Measurements from ENCODE around the gene CNNM3.
"Not testable (repeated sequence)": the region's sequence is repeated elsewhere in the genome, so short reads cannot be mapped to it uniquely, and the experiment has no call there.

The CNNM3 gene

DNA sequence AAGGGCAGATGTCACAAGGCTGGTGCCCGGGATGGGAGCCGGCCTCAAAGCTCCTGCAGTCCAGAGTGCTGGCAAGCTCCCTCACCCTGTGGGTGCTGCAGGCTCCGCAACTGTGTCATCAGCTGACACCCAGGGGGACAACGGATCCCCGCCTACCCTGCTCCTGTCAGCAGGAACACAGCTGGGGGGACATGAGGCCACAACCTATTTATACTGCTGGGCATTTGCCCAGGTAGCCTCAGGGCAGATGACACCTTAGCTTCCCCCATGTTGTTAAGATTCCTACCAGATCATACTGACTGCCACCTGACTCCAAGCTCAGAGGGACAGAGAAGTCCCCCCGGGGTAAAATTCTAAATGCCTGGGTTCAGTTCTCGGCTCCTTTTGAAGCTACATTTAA lies 26.5 kb downstream of the CNNM3 start:
- DNase-seq = no peak

GRCh38 chr2:96843538-96844268 lies 27.6 kb downstream of the CNNM3 start, which contains the start of gene ANKRD23:
Gene ANKRD23, minus strand, starts transcription at chr2:96844021. Its CDS starts 29 bp downstream, at chr2:96843992.
- DNase-seq = no peak

DNA sequence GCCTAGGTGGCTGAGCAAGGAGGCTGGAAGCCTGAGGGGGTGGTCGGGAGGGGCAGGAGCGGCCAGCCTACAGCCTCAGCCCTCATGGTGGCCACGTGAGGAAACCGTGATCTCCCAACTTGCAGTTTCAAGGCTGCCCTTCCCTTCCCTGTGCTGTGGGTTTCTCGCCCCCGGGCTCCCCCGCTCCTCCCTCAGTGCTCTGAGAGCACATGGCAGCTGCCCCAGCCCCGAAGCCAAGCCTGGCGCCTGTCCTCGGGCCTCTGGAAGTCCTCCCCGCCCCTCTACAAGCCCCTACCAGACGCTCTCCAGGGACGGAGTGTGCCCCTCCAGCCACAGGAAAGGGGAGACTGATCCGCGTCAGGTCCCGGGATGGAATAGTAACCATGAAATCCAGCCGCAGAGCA lies 28.3 kb downstream of the CNNM3 start:
- no peak for DNase-seq

- no peak for DNase-seq
Observed at GRCh38 chr2:96846825-96847224, 30.8 kb downstream of the CNNM3 start.

DNA sequence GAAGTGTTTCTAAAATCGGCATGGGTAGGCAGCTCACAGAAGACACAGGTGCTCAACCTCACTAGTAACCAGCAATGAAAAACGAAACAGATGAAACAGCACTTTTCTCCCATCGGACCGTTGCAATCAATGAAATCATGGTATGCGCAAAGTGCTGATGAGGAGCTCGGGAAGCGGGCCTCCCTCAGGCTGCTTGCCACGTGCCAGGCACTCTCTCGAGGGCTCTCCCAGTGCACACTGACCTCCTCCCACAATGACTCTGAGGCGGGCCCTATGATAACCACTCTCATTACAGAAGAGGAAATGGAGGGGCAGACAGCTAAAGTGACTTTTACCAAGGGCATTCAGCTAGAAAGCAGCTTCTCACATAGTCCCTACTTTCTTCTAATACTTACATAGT lies 31.5 kb downstream of the CNNM3 start:
- DNase-seq = no peak

GRCh38 chr2:96848264-96848663 lies 32.2 kb downstream of the CNNM3 start:
- no peak for DNase-seq

GRCh38 chr2:96852667-96853066 lies 36.6 kb downstream of the CNNM3 start:
- no peak for DNase-seq

- no peak for DNase-seq
Observed at GRCh38 chr2:96853321-96853720, 37.3 kb downstream of the CNNM3 start.

GRCh38 chr2:96856776-96857666 lies 41.0 kb downstream of the CNNM3 start:
- DNase-seq = no peak

DNA sequence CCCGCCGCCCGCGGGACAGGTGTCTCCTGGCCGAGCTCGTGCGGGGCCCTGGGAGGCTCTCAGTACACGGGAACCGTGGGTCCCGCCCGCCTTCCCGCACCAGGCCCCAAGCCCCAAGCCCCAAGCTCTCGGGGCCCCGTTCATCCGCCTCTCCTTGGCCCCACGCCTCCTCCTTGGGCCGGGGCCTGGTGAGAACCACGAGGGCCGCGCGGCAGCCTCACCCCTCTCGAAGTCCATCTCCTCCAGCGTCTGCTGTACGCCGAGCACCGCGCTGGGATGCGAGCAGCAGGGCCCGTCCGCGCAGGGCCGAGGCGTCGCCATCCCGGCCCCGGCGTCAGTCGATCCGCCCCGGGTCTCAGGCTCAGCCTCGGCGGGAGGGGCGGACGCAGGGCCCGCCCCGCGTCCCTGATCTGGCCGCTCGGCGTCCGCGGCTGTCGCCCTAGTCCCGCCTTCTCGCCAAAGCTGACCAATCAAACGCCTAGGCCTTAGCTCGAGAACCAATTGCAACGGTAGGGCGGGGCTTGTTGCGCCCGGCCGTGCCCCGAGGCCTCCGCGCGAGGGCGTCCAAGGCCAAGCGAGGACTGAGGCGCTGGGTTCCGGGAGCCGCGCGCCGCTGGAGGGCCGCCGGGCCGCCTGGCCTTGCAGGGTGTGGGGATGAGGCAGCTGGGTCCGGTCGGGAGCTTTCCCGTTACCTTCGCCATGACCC lies 41.8 kb downstream of the CNNM3 start, which contains the start of gene ANKRD39:
TSS of gene ANKRD39 (minus strand) at position 350 of the 706 bp plus-strand sequence. CDS start at position 321, 29 bp downstream.
- DNase-seq = peak; percentile 97

DNA sequence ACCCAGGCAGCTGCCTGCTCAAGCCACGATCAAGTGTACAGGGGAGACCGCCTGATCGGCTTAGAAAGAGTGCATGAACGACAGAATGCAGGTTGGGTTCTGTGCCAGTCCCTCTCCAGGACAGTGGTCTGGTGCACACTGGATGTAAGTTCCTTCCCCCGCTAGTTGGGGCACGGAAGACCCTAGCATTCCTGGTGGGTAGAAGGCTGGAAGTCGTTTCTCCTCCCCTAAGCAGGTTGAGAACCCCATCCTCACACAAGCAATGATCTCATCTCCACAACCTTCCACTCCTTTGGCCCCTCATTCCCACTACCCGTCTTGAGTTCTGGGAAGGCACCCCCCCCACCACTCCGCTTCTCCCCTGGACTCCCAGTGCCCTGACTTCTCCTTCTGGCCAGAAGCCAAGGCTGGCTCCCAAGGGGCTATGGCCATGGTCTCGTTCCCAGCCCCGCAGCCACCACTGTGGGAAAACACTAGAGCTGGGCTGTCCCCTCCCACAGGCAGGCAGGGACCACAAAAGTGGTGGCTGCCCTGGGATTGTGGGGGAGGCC lies 43.1 kb downstream of the CNNM3 start:
- no peak for DNase-seq

GRCh38 chr2:96859681-96860064 lies 43.6 kb downstream of the CNNM3 start:
- no peak for DNase-seq

GRCh38 chr2:96860065-96861029 lies 44.3 kb downstream of the CNNM3 start:
- no peak for DNase-seq

- no peak for DNase-seq
Observed at GRCh38 chr2:96861074-96861473, 45.0 kb downstream of the CNNM3 start.

DNA sequence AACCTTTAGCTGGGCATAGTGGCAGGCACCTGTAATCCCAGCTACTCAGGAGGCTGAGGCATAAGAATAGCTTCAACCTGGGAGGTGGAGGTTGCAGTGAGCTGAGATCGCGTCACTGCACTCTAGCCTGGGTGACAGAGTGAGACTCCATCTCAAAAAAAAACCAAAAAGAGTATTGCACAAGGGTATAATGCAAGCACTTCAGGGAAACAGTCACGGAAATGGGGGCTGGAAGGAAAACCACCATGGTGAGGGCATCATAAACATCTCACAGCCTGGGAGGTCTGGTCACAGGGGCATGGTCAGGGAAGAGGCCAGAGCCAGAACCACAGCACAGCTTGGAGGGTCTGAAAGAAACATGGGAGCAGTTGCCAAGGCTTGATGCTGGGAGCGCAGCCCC lies 47.0 kb downstream of the CNNM3 start:
- DNase-seq = not testable (repeated sequence)

DNA sequence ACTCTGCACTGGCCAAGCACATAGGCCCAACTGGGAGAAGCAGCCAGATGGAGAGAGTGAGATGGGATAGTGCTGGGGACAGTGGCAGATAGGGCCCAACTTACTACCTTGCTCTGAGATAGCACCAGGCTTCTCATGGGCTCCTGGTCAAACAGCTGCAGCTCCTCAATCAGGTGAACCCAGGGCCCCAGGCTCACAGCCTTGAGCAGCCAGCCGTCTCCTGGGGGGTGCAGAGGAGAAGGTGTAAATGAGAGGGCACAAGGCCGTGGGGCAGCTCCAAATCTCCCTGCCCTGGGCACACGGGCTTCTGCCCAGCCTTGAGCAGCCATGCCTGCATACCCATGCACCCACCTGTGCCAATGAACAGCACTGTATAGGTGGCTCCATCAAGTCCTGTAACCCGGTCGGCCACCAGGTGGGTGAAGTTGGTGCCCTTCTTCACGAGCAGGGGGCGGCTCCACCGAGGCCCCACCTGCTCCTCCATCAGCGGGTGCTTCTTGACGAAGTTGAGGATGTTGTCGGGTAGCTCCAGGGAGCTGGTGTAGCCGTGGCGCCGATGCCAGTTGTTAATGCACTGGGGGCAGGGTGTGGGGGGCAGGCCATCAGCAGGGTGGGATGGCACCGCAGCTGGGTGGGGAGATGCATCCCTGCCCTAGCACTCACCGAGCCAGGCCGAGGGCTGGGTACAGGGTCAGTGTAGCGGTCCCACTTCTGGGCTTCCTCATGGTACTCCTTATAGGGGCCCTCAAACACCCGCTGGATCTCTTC lies 47.7 kb downstream of the CNNM3 start:
- no peak for DNase-seq

DNA sequence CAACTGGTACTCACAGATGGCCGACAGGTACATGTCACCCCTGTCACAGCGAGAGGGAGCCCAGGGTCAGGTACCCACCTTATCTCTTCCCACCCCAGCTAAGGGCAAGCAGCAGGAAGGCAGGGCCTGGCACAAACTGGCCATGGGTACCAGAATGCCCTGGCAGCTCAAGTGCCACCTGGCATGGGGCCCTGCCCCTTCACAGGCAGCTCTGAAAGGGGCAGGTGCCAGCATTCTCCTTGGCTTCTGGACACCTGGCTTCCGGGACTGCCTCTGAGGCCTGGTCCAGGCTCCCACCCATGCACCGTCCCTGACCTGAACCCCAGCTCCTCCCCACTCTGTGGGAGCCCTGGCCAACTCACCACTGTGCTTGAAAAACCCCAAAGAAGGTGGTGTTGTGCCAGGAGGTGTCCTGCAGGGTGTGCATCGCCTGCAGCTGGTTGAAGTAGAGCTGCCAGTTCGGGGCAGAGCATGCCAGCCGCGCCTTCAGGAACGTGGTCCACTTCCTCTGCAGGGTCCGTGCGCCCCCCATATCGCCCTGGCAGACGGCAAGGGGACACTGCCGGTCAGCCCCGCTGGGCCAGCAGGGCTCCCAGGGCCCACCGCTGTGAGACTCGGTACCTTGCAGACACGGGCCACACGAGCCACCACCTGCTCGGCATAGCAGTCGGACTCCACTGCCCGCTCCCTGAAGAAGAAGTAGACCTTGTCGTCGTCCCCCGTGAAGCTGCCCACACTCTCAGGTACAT lies 48.4 kb downstream of the CNNM3 start:
- DNase-seq = no peak

- no peak for DNase-seq
Observed at GRCh38 chr2:96865654-96866053, 49.6 kb downstream of the CNNM3 start.

DNA sequence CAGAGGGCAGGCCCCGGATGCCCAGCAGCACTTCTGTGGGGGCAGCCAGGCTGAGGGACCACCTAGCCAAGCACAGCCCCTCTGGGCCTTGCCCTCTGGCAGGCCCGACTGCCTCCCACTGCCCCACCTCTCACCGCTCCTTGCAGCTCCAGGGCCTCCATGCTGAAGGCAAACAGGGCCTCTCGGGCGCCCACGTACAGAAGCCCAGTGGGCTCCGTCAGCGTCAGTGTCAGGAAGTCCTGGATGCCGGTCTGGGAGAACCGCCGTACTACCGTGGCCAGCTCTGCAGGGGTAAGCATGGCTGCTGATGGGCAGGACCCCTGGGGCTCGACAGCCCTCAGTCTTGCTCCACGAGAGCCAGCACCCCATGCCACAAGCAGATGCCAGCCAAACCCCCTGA lies 50.1 kb downstream of the CNNM3 start:
- no peak for DNase-seq

GRCh38 chr2:96866586-96866985 lies 50.5 kb downstream of the CNNM3 start:
- DNase-seq = no peak

Measured in GOT3 (cell line).